Liver (tissue), 9 donors: ENCODE results near the gene NFILZ. TPM values are rescaled to one million over a fixed set of nuclear protein-coding genes. Genes with fewer than 3 reads are reported as not detected.

Experiments
- DNase-seq: peaks from one replicate; pipeline ENCODE4 v3.0.0-alpha.2; 2017; ENCODE audit warnings: low spot score
- H3K27ac ChIP-seq, 2 donors: one replicate each; pipeline ENCODE4 v1.7.0; 2013; ENCODE audit warnings: inconsistent platforms in 2 of 2, low read length in 2 of 2, control low read depth in 1 of 2, low read depth in 1 of 2, mild to moderate bottlenecking in 1 of 2
- H3K27me3 ChIP-seq, 4 donors: one replicate each; pipeline versions ENCODE4 v1.6.1 to v1.7.0; 2013; ENCODE audit warnings: low read length in 3 of 4, inconsistent platforms in 1 of 4, mild to moderate bottlenecking in 1 of 4, moderate library complexity in 1 of 4; ENCODE audit not compliant: control insufficient read depth in 4 of 4, insufficient read depth in 4 of 4
- H3K36me3 ChIP-seq, 4 donors: one replicate each; pipeline versions ENCODE4 v1.6.1 to v1.7.0; 2013; ENCODE audit warnings: low read length in 3 of 4, mild to moderate bottlenecking in 3 of 4, low read depth in 1 of 4, moderate library complexity in 1 of 4; ENCODE audit not compliant: control insufficient read depth in 4 of 4, insufficient read depth in 3 of 4
- H3K4me1 ChIP-seq, 4 donors: one replicate each; pipeline versions ENCODE4 v1.6.1 to v1.7.0; 2013; ENCODE audit warnings: low read length in 3 of 4, mild to moderate bottlenecking in 3 of 4, moderate library complexity in 1 of 4; ENCODE audit not compliant: control insufficient read depth in 4 of 4, insufficient read depth in 4 of 4
- H3K4me3 ChIP-seq, 3 donors: one replicate each; pipeline versions ENCODE4 v1.6.1 to v1.7.0; 2013; ENCODE audit warnings: low read length in 3 of 3, control low read depth in 1 of 3, low read depth in 1 of 3, mild to moderate bottlenecking in 1 of 3
- H3K9ac ChIP-seq, 2 donors: one replicate each; pipeline ENCODE4 v1.7.0; 2013; ENCODE audit warnings: low read length in 2 of 2, mild to moderate bottlenecking in 2 of 2, moderate library complexity in 2 of 2, control low read depth in 1 of 2, low read depth in 1 of 2
- H3K9me3 ChIP-seq, 4 donors: one replicate each; pipeline versions ENCODE4 v1.6.1 to v1.7.0; 2013; ENCODE audit warnings: low read length in 3 of 4; ENCODE audit not compliant: control insufficient read depth in 4 of 4
- ATF3 ChIP-seq: IDR thresholded peaks from 2 replicates; pipeline ENCODE4 v1.6.1; 2016; ENCODE audit warnings: antibody characterized with exemption
- CTCF ChIP-seq: fragments of 150-350 bp; IDR thresholded peaks from 2 replicates; pipeline ENCODE4 v1.5.1; 2017; ENCODE audit warnings: improper control_type of control experiment, low read depth, low read length; ENCODE audit not compliant: missing input control
- EGR1 ChIP-seq, 2 donors: IDR thresholded peaks; 2 replicates each; pipeline ENCODE4 v1.6.1; 2016 to 2018; ENCODE audit warnings: antibody characterized with exemption in 2 of 2, low read depth in 2 of 2
- FOXA1 ChIP-seq: IDR thresholded peaks from 2 replicates; pipeline ENCODE4 v1.6.1; 2016; ENCODE audit warnings: antibody characterized with exemption
- FOXA2 ChIP-seq: IDR thresholded peaks from 2 replicates; pipeline ENCODE4 v1.6.1; 2016; ENCODE audit warnings: antibody characterized with exemption
- GABPA ChIP-seq, 2 donors: IDR thresholded peaks in 1 of 2; conservative IDR thresholded peaks in 1 of 2; 2 replicates each; pipeline ENCODE4 v1.6.1; 2016; ENCODE audit warnings: antibody characterized with exemption in 2 of 2, mild to moderate bottlenecking in 1 of 2, moderate library complexity in 1 of 2
- HNF4A ChIP-seq, 2 donors: conservative IDR thresholded peaks; 2 replicates each; pipeline ENCODE4 v1.6.1; 2016; ENCODE audit warnings: antibody characterized with exemption in 2 of 2, mild to moderate bottlenecking in 2 of 2
- HNF4G ChIP-seq: IDR thresholded peaks from 2 replicates; pipeline ENCODE4 v1.6.1; 2016; ENCODE audit warnings: antibody characterized with exemption
- JUND ChIP-seq, 2 donors: IDR thresholded peaks; 2 replicates each; pipeline ENCODE4 v1.6.1; 2016; ENCODE audit warnings: antibody characterized with exemption in 2 of 2
- NR2F2 ChIP-seq: IDR thresholded peaks from 2 replicates; pipeline ENCODE4 v1.6.1; 2016; ENCODE audit warnings: antibody characterized with exemption
- REST ChIP-seq: IDR thresholded peaks from 2 replicates; pipeline ENCODE4 v1.6.1; 2016; ENCODE audit warnings: antibody characterized with exemption, mild to moderate bottlenecking
- RXRA ChIP-seq, 2 donors: IDR thresholded peaks; 2 replicates each; pipeline ENCODE4 v1.6.1; 2017 to 2018; ENCODE audit warnings: antibody characterized with exemption in 2 of 2, mild to moderate bottlenecking in 1 of 2
- SP1 ChIP-seq: IDR thresholded peaks from 2 replicates; pipeline ENCODE4 v1.6.1; 2018; ENCODE audit warnings: antibody characterized with exemption, mild to moderate bottlenecking
- TAF1 ChIP-seq: conservative IDR thresholded peaks from 2 replicates; pipeline ENCODE4 v1.6.1; 2016; ENCODE audit warnings: antibody characterized with exemption, mild to moderate bottlenecking
- ZBTB33 ChIP-seq: IDR thresholded peaks from 2 replicates; pipeline ENCODE4 v1.6.1; 2016; ENCODE audit warnings: antibody characterized with exemption
- WGBS: extraction: QIAGEN DNeasy Blood & Tissue Kit; methylation state at CpG from one replicate; pipeline ENCODE4 v1.1.7; 2013; 5-methylcytosine and 5-hydroxymethylcytosine counted together
- polyA plus RNA-seq, 2 donors: library from polyadenylated mRNA; stranded (reverse) in 1 of 2; unstranded in 1 of 2; fragments of 200-250 nt in 1 of 2; fragments of >200 nt in 1 of 2; fragmentation: Nextera tagmentation in 1 of 2; extraction: Ambion mirVana in 1 of 2; gene quantifications; one replicate each; pipeline versions ENCODE4 v1.2.1 to v1.2.3, GENCODE V29; 2013 to 2015
- total RNA-seq, 2 donors: library from RNA; depleted of rRNA; stranded (reverse); fragments of >200 nt; gene quantifications; one replicate each; pipeline ENCODE4 v1.2.3, GENCODE V29; 2014
- donor health status: healthy.
- donor health status: healthy.
- donor health status: healthy.
- donor health status: healthy.
- donor health status: healthy.

NFILZ gene
- total and polyA plus RNA-seq, 4 donors, result not detected

GRCh38 chr19:8610041-8610935, 20.1 kb upstream of the NFILZ start, which contains the start of gene ADAMTS10:
ADAMTS10 (minus strand) TSS chr19:8610715; CDS start chr19:8605710, 5,005 bp downstream.
- H3K27me3 ChIP-seq, result no peaks in the 10 kb centered on the region
- H3K4me3 ChIP-seq, result peak within 1 kb of the TSS; percentile 59 to 63 (median 62)
- H3K27ac ChIP-seq, result peak within 1 kb of the TSS; percentile 42 to 50
- H3K36me3 ChIP-seq, result no peaks in the 10 kb centered on the region
- TF ChIP-seq JUND (IDR thresholded peaks at IDR 0.05) (no peak), HNF4A (conservative IDR thresholded peaks at IDR 0.05) (no peak), SP1 (no peak), REST (no peak), CTCF (no peak), ZBTB33 (no peak), HNF4G (no peak), GABPA (IDR thresholded peaks at IDR 0.05 in 1 of 2, conservative IDR thresholded peaks at IDR 0.05 in 1 of 2) (no peak), ATF3 (no peak), TAF1 (no peak)
- DNase-seq, result peak; percentile 39
- no peaks in the 10 kb centered on the region for H3K9me3 ChIP-seq
- WGBS, result 4% methylated on average over 74 of the region's 74 CpGs
- peak within 1 kb of the TSS; percentile 10 to 61 for H3K9ac ChIP-seq
- peaks cover 0 to 31% (median 18%) of the 10 kb centered on the region in 4 donors for H3K4me1 ChIP-seq

GRCh38 chr19:8610936-8611300, 19.5 kb upstream of the NFILZ start:
- Histone ChIP-seq H3K4me3 (peak overlapping the region in 1 of 3 donors; percentile 59), H3K27ac (no peak overlapping the region), H3K9me3 (no peaks in the 10 kb centered on the region), H3K9ac (no peak overlapping the region), H3K4me1 (peaks cover 0 to 34% (median 20%) of the 10 kb centered on the region in 4 donors), H3K27me3 (no peaks in the 10 kb centered on the region), H3K36me3 (no peaks in the 10 kb centered on the region)
- DNase-seq, result no peak
- WGBS, result 6% methylated on average over 9 of the region's 9 CpGs
- TF ChIP-seq EGR1 (IDR thresholded peaks at IDR 0.05; ENCODE audit: low read depth in 2 of 2), result no peak
- TF ChIP-seq GABPA (IDR thresholded peaks at IDR 0.05 in 1 of 2, conservative IDR thresholded peaks at IDR 0.05 in 1 of 2), result no peak
- no peak for TF ChIP-seq JUND (IDR thresholded peaks at IDR 0.05)
- TF ChIP-seq FOXA1, result no peak
- no peak for TF ChIP-seq CTCF
- TF ChIP-seq HNF4G, result no peak
- TF ChIP-seq HNF4A (conservative IDR thresholded peaks at IDR 0.05), result no peak
- no peak for TF ChIP-seq NR2F2
- TF ChIP-seq TAF1, result no peak
- TF ChIP-seq FOXA2, result no peak
- TF ChIP-seq RXRA (IDR thresholded peaks at IDR 0.05), result no peak
- TF ChIP-seq ZBTB33, result no peak
